ENCODE results near the gene ANXA1. TPM values are rescaled to one million over a fixed set of nuclear protein-coding genes. Genes with fewer than 3 reads are reported as not detected.

Gene ANXA1
- total and polyA plus RNA-seq, 11 donors: 29.4 to 139 (median 52.7) TPM

DNA sequence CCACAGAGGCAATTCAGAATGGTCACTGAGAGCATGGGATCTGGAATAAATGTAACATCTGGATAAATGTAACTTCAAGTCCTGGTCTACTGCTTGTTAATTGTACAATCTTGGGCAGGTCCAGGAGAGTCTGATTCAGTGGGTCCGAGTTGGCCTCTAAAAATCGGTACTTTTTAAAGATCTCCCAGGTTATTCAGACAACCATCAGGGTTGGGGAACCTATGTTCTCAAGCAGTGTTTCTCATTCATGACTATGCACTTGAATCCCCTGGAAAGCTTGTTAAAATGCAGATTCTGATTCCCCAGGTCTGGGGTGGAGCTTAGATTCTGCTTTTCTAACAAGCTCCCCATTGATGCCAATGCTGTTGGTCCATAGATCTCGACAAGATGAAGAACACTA, 14.8 kb downstream of the ANXA1 start:
- intact Hi-C loops (cut with DNase I): no loop called here
- TF ChIP-seq POLR2A (IDR thresholded peaks at IDR 0.05): no peak
- no peak for TF ChIP-seq CTCF (IDR thresholded peaks at IDR 0.05)
- Histone ChIP-seq H3K36me3 (peaks cover 0 to 100% (median 98%) of the 10 kb centered on the region in 9 donors), H3K27ac (no peak overlapping the region), H3K4me1 (no peaks in the 10 kb centered on the region), H3K27me3 (no peaks in the 10 kb centered on the region), H3K9me3 (no peaks in the 10 kb centered on the region), H3K4me3 (no peak overlapping the region)
- ATAC-seq (no peak), DNase-seq (no peak)
- WGBS, 4 donors: 93 to 96% (median 94%) methylated on average over 3 of the region's 3 CpGs

DNA sequence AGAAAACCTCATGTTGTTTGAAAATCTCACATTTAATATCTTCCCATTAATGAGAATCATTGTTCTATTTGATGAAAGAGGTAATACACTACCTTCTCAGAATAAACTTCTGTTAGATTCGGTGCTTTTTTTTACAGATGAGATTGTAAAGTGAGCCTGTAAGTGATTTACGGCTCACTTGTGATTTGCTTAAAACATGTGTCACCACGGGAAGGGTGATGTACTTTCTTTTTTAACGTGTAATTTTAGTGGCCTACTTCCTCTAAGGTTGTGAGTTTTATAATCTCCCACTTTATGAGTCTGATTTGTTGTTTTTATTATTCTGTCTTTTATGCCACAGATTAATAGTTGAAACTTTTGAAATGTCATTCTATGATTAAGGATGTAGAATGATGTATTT, 15.9 kb downstream of the ANXA1 start:
- intact Hi-C loops (cut with DNase I): no loop called here
- no peak overlapping the region for H3K4me3 ChIP-seq
- H3K4me1 ChIP-seq: no peaks in the 10 kb centered on the region
- WGBS, 4 donors: 65 to 81% (median 78%) methylated on average over 4 of the region's 4 CpGs
- no peaks in the 10 kb centered on the region for H3K27me3 ChIP-seq
- no peak for DNase-seq
- H3K27ac ChIP-seq: peak overlapping the region in 1 of 12 donors; percentile 29
- ATAC-seq: no peak
- TF ChIP-seq POLR2A (IDR thresholded peaks at IDR 0.05): no peak
- no peak for TF ChIP-seq CTCF (IDR thresholded peaks at IDR 0.05)
- no peaks in the 10 kb centered on the region for H3K9me3 ChIP-seq
- H3K36me3 ChIP-seq: peaks cover 0 to 94% (median 92%) of the 10 kb centered on the region in 9 donors

DNA sequence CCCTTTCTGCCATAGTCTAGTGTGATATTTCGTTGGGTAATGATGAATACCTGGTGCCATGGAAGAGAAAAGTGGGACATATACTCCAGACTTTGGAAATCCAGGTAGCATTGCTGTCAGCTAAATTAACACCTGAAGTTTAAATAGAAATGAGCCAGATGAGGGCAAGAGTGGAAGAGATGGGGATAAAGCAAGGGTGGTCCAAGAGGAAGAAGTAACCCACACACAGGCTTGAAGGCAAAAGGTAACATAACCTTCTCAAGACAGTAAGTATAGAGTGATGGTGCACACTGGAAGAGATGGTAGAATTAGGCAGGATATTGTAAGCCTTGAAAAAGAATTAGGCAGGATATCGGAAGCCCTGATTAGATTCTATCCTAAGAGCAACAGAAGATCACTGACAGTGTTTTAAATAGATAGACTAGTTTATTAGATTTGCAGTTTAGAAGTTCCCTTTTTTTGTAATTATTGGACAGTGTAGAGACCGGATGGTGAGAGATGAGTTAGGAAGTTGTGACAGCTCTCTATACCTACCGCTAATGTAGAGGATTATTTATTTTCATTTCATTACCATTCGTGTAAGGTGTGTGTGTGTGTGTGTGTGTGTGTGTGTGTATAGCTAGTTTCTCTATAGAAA, 16.8 kb downstream of the ANXA1 start:
- DNase-seq (no peak), ATAC-seq (no peak)
- no peaks in the 10 kb centered on the region for H3K4me1 ChIP-seq
- intact Hi-C loops (cut with DNase I): no loop called here
- no peak for TF ChIP-seq CTCF (IDR thresholded peaks at IDR 0.05)
- H3K27ac ChIP-seq: no peak overlapping the region
- no peaks in the 10 kb centered on the region for H3K27me3 ChIP-seq
- no peak overlapping the region for H3K4me3 ChIP-seq
- H3K9me3 ChIP-seq: no peaks in the 10 kb centered on the region
- WGBS, 4 donors: 84% methylated on average over 5 of the region's 5 CpGs
- peaks cover 0 to 86% (median 84%) of the 10 kb centered on the region in 9 donors for H3K36me3 ChIP-seq

DNA sequence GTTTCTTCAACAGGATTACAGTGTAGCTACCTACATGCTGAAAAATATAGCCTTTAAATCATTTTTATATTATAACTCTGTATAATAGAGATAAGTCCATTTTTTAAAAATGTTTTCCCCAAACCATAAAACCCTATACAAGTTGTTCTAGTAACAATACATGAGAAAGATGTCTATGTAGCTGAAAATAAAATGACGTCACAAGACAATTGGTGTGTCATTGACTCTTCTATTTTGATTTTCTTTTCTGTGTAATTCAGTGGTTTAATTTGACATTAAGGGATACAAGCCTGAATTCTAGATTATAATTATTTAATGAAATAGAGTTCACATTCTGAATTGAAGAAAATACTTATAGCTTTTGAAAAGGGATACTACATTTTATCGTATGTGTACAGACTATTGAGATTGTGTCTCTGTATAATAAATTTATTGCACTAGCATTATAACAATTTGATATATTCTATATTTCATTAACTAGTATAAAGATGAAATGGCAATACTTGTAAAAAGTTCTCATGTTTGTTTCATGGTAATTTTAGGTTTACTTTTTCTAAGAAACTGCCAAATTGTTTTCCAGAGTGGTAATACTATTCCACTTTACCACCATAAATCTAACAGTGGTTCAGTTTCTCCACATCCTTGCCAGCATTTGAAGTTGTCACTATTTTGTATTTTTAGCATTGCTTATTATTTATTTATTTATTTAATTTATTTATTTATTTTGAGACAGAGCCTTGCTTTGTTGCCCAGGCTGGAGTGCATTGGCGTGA, 18.7 kb downstream of the ANXA1 start:
- Histone ChIP-seq H3K27me3 (no peaks in the 10 kb centered on the region), H3K9me3 (no peaks in the 10 kb centered on the region), H3K4me3 (no peak overlapping the region), H3K27ac (no peak overlapping the region), H3K4me1 (no peaks in the 10 kb centered on the region), H3K36me3 (peaks cover 0 to 67% (median 64%) of the 10 kb centered on the region in 9 donors)
- 92 to 97% (median 97%) methylated on average over 3 of the region's 3 CpGs for WGBS, 4 donors
- DNase-seq (no peak), ATAC-seq (no peak)
- intact Hi-C loops (cut with DNase I): loop anchor here in 1 of 10 donors (10.0 kb wide), 1 partner anchor 1136 kb away; no protein-coding TSS in a partner anchor
- no peak for TF ChIP-seq CTCF (IDR thresholded peaks at IDR 0.05)
- no peak for TF ChIP-seq POLR2A (IDR thresholded peaks at IDR 0.05)
